RWPE2 (cell line): ENCODE measurements around the gene CTRB1.
A peak's percentile ranks its signal among the peaks of the same experiment; 100 is the strongest.

ENCODE experiments used
- ATAC-seq: fragments of 200-7000 bp; cut with Tn5 transposase; 3 replicates; pipeline ENCODE4 v1.9.1; 2021; ENCODE audit warnings: low read depth
- DNase-seq: peaks from one replicate; pipeline ENCODE4 v3.0.0-alpha.2; 2020; ENCODE audit warnings: low spot score
- H3K27ac ChIP-seq: fragments of 450-650 bp; 2 replicates; pipeline ENCODE4 v1.5.1; 2017; ENCODE audit warnings: mild to moderate bottlenecking; ENCODE audit not compliant: poor library complexity, severe bottlenecking
- H3K27me3 ChIP-seq: fragments of 250-450 bp; sonication (Bioruptor Pico); 2 replicates; pipeline ENCODE4 v1.5.1; 2021; ENCODE audit warnings: mild to moderate bottlenecking, moderate library complexity; ENCODE audit not compliant: insufficient read depth, poor library complexity, severe bottlenecking
- H3K36me3 ChIP-seq: fragments of 250-450 bp; sonication (Bioruptor Pico); 2 replicates; pipeline ENCODE4 v1.5.1; 2020; ENCODE audit warnings: low read depth, mild to moderate bottlenecking, moderate library complexity
- H3K4me1 ChIP-seq: fragments of 250-450 bp; sonication (Bioruptor Pico); 2 replicates; pipeline ENCODE4 v1.5.1; 2021; ENCODE audit warnings: mild to moderate bottlenecking, moderate library complexity; ENCODE audit not compliant: insufficient read depth, poor library complexity, severe bottlenecking
- H3K4me3 ChIP-seq: fragments of 250-450 bp; sonication (Bioruptor Pico); 2 replicates; pipeline ENCODE4 v1.5.1; 2021; ENCODE audit warnings: mild to moderate bottlenecking, moderate library complexity; ENCODE audit not compliant: severe bottlenecking
- H3K9me3 ChIP-seq: fragments of 250-450 bp; sonication (Bioruptor Pico); 2 replicates; pipeline ENCODE4 v1.5.1; 2021; ENCODE audit warnings: mild to moderate bottlenecking, moderate library complexity; ENCODE audit not compliant: severe bottlenecking
- CTCF ChIP-seq: fragments of 450-650 bp; IDR thresholded peaks from one replicate; pipeline ENCODE4 v1.5.1; 2017; ENCODE audit warnings: mild to moderate bottlenecking, moderate library complexity; ENCODE audit not compliant: poor library complexity, severe bottlenecking

Gene CTRB1

DNA sequence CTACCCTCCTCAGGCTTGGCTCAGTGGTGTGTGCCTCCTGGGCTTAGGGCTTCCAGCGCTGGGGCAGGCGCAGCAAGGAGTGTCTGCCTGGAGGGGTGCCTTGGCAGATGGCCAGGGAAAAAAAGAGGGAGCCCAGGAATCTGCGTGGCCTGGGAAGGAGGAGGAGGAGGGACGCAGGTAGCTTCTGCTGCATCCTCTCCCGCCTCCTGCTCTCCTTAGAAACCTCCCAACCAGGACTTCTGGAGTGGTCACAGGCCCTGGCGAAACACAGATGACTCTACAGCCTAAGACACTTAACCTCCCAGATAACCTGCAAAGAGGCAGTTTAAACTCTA, 40.0 kb downstream of the CTRB1 start:
- H3K27ac ChIP-seq, result no peak overlapping the region
- H3K36me3 ChIP-seq, result peaks cover 33% of the 10 kb centered on the region
- no peak overlapping the region for H3K4me3 ChIP-seq
- H3K27me3 ChIP-seq, result no peaks in the 10 kb centered on the region
- no peak for DNase-seq
- ATAC-seq, result no peak
- peaks cover 32% of the 10 kb centered on the region for H3K4me1 ChIP-seq
- no peaks in the 10 kb centered on the region for H3K9me3 ChIP-seq
- TF ChIP-seq CTCF, result no peak

GRCh38 chr16:75260851-75261589, 42.2 kb downstream of the CTRB1 start:
- Histone ChIP-seq H3K4me3 (no peak overlapping the region), H3K36me3 (peaks cover 43% of the 10 kb centered on the region), H3K4me1 (peaks cover 27% of the 10 kb centered on the region), H3K27me3 (no peaks in the 10 kb centered on the region), H3K9me3 (no peaks in the 10 kb centered on the region), H3K27ac (no peak overlapping the region)
- no peak for TF ChIP-seq CTCF
- DNase-seq (no peak), ATAC-seq (no peak)

GRCh38 chr16:75261590-75262078, 42.8 kb downstream of the CTRB1 start:
- no peak for DNase-seq
- H3K9me3 ChIP-seq, result no peaks in the 10 kb centered on the region
- no peak for ATAC-seq
- peaks cover 43% of the 10 kb centered on the region for H3K36me3 ChIP-seq
- no peaks in the 10 kb centered on the region for H3K27me3 ChIP-seq
- H3K27ac ChIP-seq, result no peak overlapping the region
- no peak for TF ChIP-seq CTCF
- no peak overlapping the region for H3K4me3 ChIP-seq
- peaks cover 24% of the 10 kb centered on the region for H3K4me1 ChIP-seq

DNA sequence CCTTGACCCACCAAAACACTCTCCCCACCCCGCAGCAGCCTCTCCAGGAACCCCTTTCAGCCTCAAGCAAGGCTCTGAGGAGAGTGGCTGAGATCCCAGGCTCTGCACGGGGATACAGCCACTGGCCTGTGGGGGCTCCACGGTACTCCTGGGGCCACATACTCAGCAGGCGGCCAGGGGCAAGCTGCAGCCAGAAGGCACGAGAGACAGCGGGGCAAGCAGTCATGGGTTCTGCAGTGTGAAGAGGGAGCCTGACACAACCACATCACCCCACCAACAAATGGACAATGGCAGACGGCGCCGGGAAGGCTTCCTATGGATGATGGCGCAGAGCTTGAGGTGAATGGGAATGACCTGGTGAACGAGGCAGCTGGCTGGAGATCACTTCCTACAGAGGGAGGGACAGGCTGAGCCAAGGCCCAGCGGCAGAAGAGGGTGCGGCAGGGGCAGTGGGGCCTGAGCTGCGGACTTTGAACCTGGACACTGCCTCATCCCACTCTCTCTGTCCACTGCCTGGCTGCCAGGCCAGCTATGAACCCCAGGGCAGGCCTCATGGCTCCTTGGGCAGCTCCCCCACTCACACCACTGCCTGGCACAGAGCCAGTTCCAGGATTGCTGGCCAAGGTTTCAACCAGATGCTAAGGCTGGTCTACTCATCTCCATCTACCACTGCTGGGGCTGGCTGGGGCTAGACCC, 43.5 kb downstream of the CTRB1 start:
- no peaks in the 10 kb centered on the region for H3K9me3 ChIP-seq
- DNase-seq, result peak; percentile 44
- H3K36me3 ChIP-seq, result peaks cover 43% of the 10 kb centered on the region
- H3K27me3 ChIP-seq, result no peaks in the 10 kb centered on the region
- TF ChIP-seq CTCF, result no peak
- H3K27ac ChIP-seq, result no peak overlapping the region
- peaks cover 23% of the 10 kb centered on the region for H3K4me1 ChIP-seq
- H3K4me3 ChIP-seq, result no peak overlapping the region
- no peak for ATAC-seq

- DNase-seq (no peak), ATAC-seq (no peak)
- H3K4me3 ChIP-seq, result no peak overlapping the region
- no peak for TF ChIP-seq CTCF
- peaks cover 43% of the 10 kb centered on the region for H3K36me3 ChIP-seq
- no peaks in the 10 kb centered on the region for H3K9me3 ChIP-seq
- H3K27ac ChIP-seq, result no peak overlapping the region
- H3K4me1 ChIP-seq, result peaks cover 23% of the 10 kb centered on the region
- no peaks in the 10 kb centered on the region for H3K27me3 ChIP-seq
Observed at GRCh38 chr16:75262800-75263127, 44.0 kb downstream of the CTRB1 start.
